Skeletal muscle tissue (tissue), 4 donors: Measurements from ENCODE around the gene SIGLEC10. TPM values are rescaled to one million over a fixed set of nuclear protein-coding genes. Genes with fewer than 3 reads are reported as not detected.
"Not testable (repeated sequence)": the region's sequence is repeated elsewhere in the genome, so short reads cannot be mapped to it uniquely, and the experiment has no call there.

ENCODE experiments used
- H3K27ac ChIP-seq: one replicate; pipeline ENCODE4 v1.7.0; 2013; ENCODE audit warnings: mild to moderate bottlenecking, low read depth, low read length, inconsistent platforms
- H3K27me3 ChIP-seq, 3 donors: one replicate each; pipeline ENCODE4 v1.7.0; 2013; ENCODE audit warnings: low read length in 3 of 3; ENCODE audit not compliant: control insufficient read depth in 3 of 3, insufficient read depth in 3 of 3
- H3K36me3 ChIP-seq, 3 donors: one replicate each; pipeline ENCODE4 v1.7.0; 2013; ENCODE audit warnings: low read length in 3 of 3; ENCODE audit not compliant: control insufficient read depth in 3 of 3, insufficient read depth in 3 of 3
- H3K4me1 ChIP-seq, 3 donors: one replicate each; pipeline ENCODE4 v1.7.0; 2013; ENCODE audit warnings: low read length in 3 of 3, mild to moderate bottlenecking in 3 of 3; ENCODE audit not compliant: control insufficient read depth in 3 of 3, insufficient read depth in 3 of 3
- H3K4me3 ChIP-seq, 3 donors: one replicate each; pipeline ENCODE4 v1.7.0; 2013; ENCODE audit warnings: low read length in 3 of 3
- H3K9ac ChIP-seq, 3 donors: one replicate each; pipeline ENCODE4 v1.7.0; 2013; ENCODE audit warnings: low read length in 3 of 3, mild to moderate bottlenecking in 3 of 3, moderate library complexity in 2 of 3, low read depth in 1 of 3
- H3K9me3 ChIP-seq, 3 donors: one replicate each; pipeline ENCODE4 v1.7.0; 2013; ENCODE audit warnings: low read length in 3 of 3; ENCODE audit not compliant: control insufficient read depth in 3 of 3
- total RNA-seq: library from RNA; depleted of rRNA; stranded (reverse); fragments of >200 nt; gene quantifications from one replicate; pipeline ENCODE4 v1.2.3, GENCODE V29; 2014
- donor health status: Osteomylitis.

SIGLEC10 gene
- total RNA-seq, 1 donor from 2014 or later = 1.6 TPM

- Histone ChIP-seq H3K4me3 (no peak overlapping the region), H3K27me3 (peaks cover 0 to 23% (median 3%) of the 10 kb centered on the region in 3 donors), H3K9me3 (no peaks in the 10 kb centered on the region), H3K27ac (no peak overlapping the region), H3K4me1 (no peaks in the 10 kb centered on the region), H3K36me3 (no peaks in the 10 kb centered on the region), H3K9ac (no peak overlapping the region)
Measured at GRCh38 chr19:51439021-51439465, 21.6 kb upstream of the SIGLEC10 start.

- no peak overlapping the region for H3K4me3 ChIP-seq
- H3K27ac ChIP-seq = no peak overlapping the region
- H3K9ac ChIP-seq = no peak overlapping the region
- H3K36me3 ChIP-seq = no peaks in the 10 kb centered on the region
- H3K4me1 ChIP-seq = no peaks in the 10 kb centered on the region
- H3K27me3 ChIP-seq = peaks cover 0 to 8% (median 0%) of the 10 kb centered on the region in 3 donors
- H3K9me3 ChIP-seq = no peaks in the 10 kb centered on the region
Measured at GRCh38 chr19:51434456-51434855, 17.0 kb upstream of the SIGLEC10 start.

GRCh38 chr19:51433043-51433442, 15.6 kb upstream of the SIGLEC10 start:
- Histone ChIP-seq H3K4me3 (no peak overlapping the region), H3K9ac (no peak overlapping the region), H3K27me3 (peaks cover 0 to under 1% (median 0%) of the 10 kb centered on the region in 3 donors), H3K36me3 (no peaks in the 10 kb centered on the region), H3K9me3 (no peaks in the 10 kb centered on the region), H3K4me1 (no peaks in the 10 kb centered on the region), H3K27ac (no peak overlapping the region)

GRCh38 chr19:51431124-51431523, 13.7 kb upstream of the SIGLEC10 start:
- Histone ChIP-seq H3K27ac (no peak overlapping the region), H3K4me3 (no peak overlapping the region), H3K27me3 (no peaks in the 10 kb centered on the region), H3K9me3 (no peaks in the 10 kb centered on the region), H3K4me1 (no peaks in the 10 kb centered on the region), H3K36me3 (no peaks in the 10 kb centered on the region), H3K9ac (no peak overlapping the region)

- Histone ChIP-seq H3K27me3 (no peaks in the 10 kb centered on the region), H3K9ac (no peak overlapping the region), H3K9me3 (no peaks in the 10 kb centered on the region), H3K4me3 (no peak overlapping the region), H3K4me1 (no peaks in the 10 kb centered on the region), H3K27ac (no peak overlapping the region), H3K36me3 (no peaks in the 10 kb centered on the region)
Measured at GRCh38 chr19:51430221-51430620, 12.8 kb upstream of the SIGLEC10 start.

GRCh38 chr19:51427201-51427600, 9.8 kb upstream of the SIGLEC10 start:
- Histone ChIP-seq H3K27me3 (no peaks in the 10 kb centered on the region), H3K9ac (no peak overlapping the region), H3K36me3 (no peaks in the 10 kb centered on the region), H3K9me3 (no peaks in the 10 kb centered on the region), H3K4me1 (no peaks in the 10 kb centered on the region), H3K27ac (no peak overlapping the region), H3K4me3 (no peak overlapping the region)

GRCh38 chr19:51422053-51422448, 4.6 kb upstream of the SIGLEC10 start:
- H3K4me1 ChIP-seq = no peaks in the 10 kb centered on the region
- no peak overlapping the region for H3K4me3 ChIP-seq
- no peaks in the 10 kb centered on the region for H3K36me3 ChIP-seq
- no peaks in the 10 kb centered on the region for H3K9me3 ChIP-seq
- H3K27ac ChIP-seq = no peak overlapping the region
- H3K9ac ChIP-seq = no peak overlapping the region
- H3K27me3 ChIP-seq = peaks cover 0 to 8% (median 4%) of the 10 kb centered on the region in 3 donors

GRCh38 chr19:51421229-51422052, 4.0 kb upstream of the SIGLEC10 start:
- H3K4me3 ChIP-seq = no peak overlapping the region
- no peaks in the 10 kb centered on the region for H3K36me3 ChIP-seq
- H3K9me3 ChIP-seq = no peaks in the 10 kb centered on the region
- peaks cover 0 to 8% (median 4%) of the 10 kb centered on the region in 3 donors for H3K27me3 ChIP-seq
- H3K27ac ChIP-seq = no peak overlapping the region
- H3K4me1 ChIP-seq = no peaks in the 10 kb centered on the region
- H3K9ac ChIP-seq = no peak overlapping the region

- H3K27ac ChIP-seq, H3K9ac ChIP-seq, H3K9me3 ChIP-seq, H3K4me1 ChIP-seq, H3K36me3 ChIP-seq, H3K4me3 ChIP-seq: not testable (repeated sequence)
- peaks cover 0 to 11% (median 4%) of the 10 kb centered on the region in 3 donors for H3K27me3 ChIP-seq
Measured at GRCh38 chr19:51420511-51420910, 3.1 kb upstream of the SIGLEC10 start.

- Histone ChIP-seq H3K9ac (no peak overlapping the region), H3K36me3 (no peaks in the 10 kb centered on the region), H3K9me3 (no peaks in the 10 kb centered on the region), H3K27ac (no peak overlapping the region), H3K27me3 (peaks cover 0 to 11% (median 4%) of the 10 kb centered on the region in 3 donors), H3K4me3 (no peak overlapping the region), H3K4me1 (no peaks in the 10 kb centered on the region)
Measured at GRCh38 chr19:51418707-51419106, 1.3 kb upstream of the SIGLEC10 start.
